ENCODE data around the gene LIN37. TPM values are rescaled to one million over a fixed set of nuclear protein-coding genes. Genes with fewer than 3 reads are reported as not detected.

The LIN37 gene
- total RNA-seq, 1 experiment from 2014 or later: 12.4 TPM

DNA sequence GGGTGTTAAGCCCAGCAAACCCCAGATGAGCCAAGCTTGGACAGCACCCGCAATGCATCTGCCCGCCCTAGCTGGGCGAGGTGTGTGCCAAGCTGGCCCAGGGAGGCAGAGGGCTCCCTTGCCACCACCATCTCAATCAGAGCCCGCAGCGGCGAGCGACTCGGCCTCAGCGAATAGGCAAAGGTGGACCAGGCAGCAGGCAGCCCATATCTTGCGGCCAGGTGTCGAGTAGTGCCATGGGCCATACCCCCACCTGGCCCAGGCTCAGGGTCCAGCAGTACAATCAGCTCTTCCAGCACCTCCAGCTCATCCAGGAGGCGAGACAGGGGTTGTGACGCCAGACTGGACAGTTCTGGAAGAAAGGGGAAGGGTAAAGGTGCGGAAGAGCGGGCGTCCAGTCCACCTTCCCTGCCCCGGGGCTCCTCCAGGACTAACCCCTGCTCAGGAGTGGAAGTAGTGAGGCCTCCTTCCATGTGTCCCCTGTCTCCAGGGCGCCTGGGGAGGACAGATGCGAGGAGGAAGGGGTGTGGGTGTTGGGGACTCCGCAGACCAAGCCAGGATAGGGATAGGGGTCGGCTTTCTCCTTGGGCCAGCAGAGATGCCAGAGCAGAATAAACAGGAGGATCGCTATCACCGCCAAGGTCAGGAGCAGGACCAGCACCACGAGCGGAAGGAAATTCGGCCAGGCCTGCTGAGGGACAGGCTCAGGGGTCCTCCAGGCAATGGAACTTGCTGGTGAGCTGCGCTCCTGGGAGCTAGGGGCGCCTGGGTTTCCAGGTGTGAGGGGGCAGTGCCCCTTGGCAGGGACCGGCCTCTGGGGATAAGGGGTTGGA is 8.9 kb upstream of the LIN37 start:
- H3K27ac Mint-ChIP-seq (ENCODE audit: unreplicated experiment): peak overlapping the region; percentile 72
- peak overlapping the region; percentile 97 for H3K4me3 Mint-ChIP-seq (ENCODE audit: low read depth, unreplicated experiment)
- CTCF ChIA-PET: interaction anchor here (1.3 to 1.4 kb wide), 2 partner anchors 21 to 80 kb away, joined by 3 read pairs; no protein-coding TSS in a partner anchor
- peaks cover 77% of the 10 kb centered on the region for H3K36me3 Mint-ChIP-seq (ENCODE audit: insufficient read depth, unreplicated experiment)
- TF ChIP-seq CTCF (IDR thresholded peaks at IDR 0.05; ENCODE audit: unreplicated experiment): no peak
- intact Hi-C loops (cut with micrococcal nuclease; ENCODE audit: unreplicated experiment): loop anchor here (10.0 kb wide), 1 partner anchor 195 kb away; the partner anchor contains the start of gene LRFN3
- H3K9me3 Mint-ChIP-seq (ENCODE audit: low read depth, unreplicated experiment): no peaks in the 10 kb centered on the region
- no peak for DNase-seq
- peaks cover 13% of the 10 kb centered on the region for H3K4me1 Mint-ChIP-seq (ENCODE audit: low read depth, unreplicated experiment)
- H3K27me3 Mint-ChIP-seq (ENCODE audit: unreplicated experiment): no peaks in the 10 kb centered on the region
- BruUV-seq (replicated peaks): no TSS peak

DNA sequence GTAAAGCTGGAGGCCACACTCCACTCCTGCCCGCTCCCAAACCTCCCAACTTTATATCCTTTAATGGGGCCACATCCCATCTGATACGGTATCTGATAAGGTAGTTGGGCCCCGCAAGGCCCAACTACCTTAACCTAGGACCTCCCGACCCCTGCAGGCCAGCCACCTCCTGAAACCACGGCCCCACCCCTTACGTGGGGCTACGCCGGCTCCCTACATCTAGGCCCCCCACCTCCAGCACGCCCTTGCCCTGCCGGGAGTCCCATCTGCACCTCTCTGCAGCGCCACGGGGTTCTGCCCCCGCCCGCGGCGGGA is 8.3 kb upstream of the LIN37 start:
- H3K27me3 Mint-ChIP-seq (ENCODE audit: unreplicated experiment): no peaks in the 10 kb centered on the region
- intact Hi-C loops (cut with micrococcal nuclease; ENCODE audit: unreplicated experiment): loop anchor here (10.0 kb wide), 1 partner anchor 195 kb away; the partner anchor contains the start of gene LRFN3
- no peak for TF ChIP-seq CTCF (IDR thresholded peaks at IDR 0.05; ENCODE audit: unreplicated experiment)
- H3K4me3 Mint-ChIP-seq (ENCODE audit: low read depth, unreplicated experiment): peak overlapping the region; percentile 97
- peak overlapping the region; percentile 89 for H3K27ac Mint-ChIP-seq (ENCODE audit: unreplicated experiment)
- H3K4me1 Mint-ChIP-seq (ENCODE audit: low read depth, unreplicated experiment): peaks cover 15% of the 10 kb centered on the region
- no peaks in the 10 kb centered on the region for H3K9me3 Mint-ChIP-seq (ENCODE audit: low read depth, unreplicated experiment)
- DNase-seq: no peak
- CTCF ChIA-PET: interaction anchor here (1.0 to 1.4 kb wide), 3 partner anchors 21 to 92 kb away, joined by 3 to 5 read pairs (median 3); partner anchors contain the start of gene COX6B1
- peaks cover 77% of the 10 kb centered on the region for H3K36me3 Mint-ChIP-seq (ENCODE audit: insufficient read depth, unreplicated experiment)
- BruUV-seq (replicated peaks): no TSS peak

GRCh38 chr19:35740423-35741202 is 7.8 kb upstream of the LIN37 start:
- peak; percentile 99 for DNase-seq
- TF ChIP-seq CTCF (IDR thresholded peaks at IDR 0.05; ENCODE audit: unreplicated experiment): no peak
- intact Hi-C loops (cut with micrococcal nuclease; ENCODE audit: unreplicated experiment): loop anchor here (10.0 kb wide), 1 partner anchor 194 kb away; the partner anchor contains the start of gene LRFN3
- Mint-ChIP-seq H3K4me3 (ENCODE audit: low read depth, unreplicated experiment) (peak overlapping the region; percentile 97), H3K4me1 (ENCODE audit: low read depth, unreplicated experiment) (peaks cover 20% of the 10 kb centered on the region), H3K27ac (ENCODE audit: unreplicated experiment) (peak overlapping the region; percentile 89), H3K27me3 (ENCODE audit: unreplicated experiment) (no peaks in the 10 kb centered on the region), H3K9me3 (ENCODE audit: low read depth, unreplicated experiment) (no peaks in the 10 kb centered on the region), H3K36me3 (ENCODE audit: insufficient read depth, unreplicated experiment) (peaks cover 79% of the 10 kb centered on the region)
- BruUV-seq (replicated peaks): no TSS peak
- CTCF ChIA-PET: interaction anchor here (0.8 to 1.4 kb wide), 4 partner anchors 22 to 139 kb away, joined by 3 to 5 read pairs (median 3); partner anchors contain the start of gene COX6B1

DNA sequence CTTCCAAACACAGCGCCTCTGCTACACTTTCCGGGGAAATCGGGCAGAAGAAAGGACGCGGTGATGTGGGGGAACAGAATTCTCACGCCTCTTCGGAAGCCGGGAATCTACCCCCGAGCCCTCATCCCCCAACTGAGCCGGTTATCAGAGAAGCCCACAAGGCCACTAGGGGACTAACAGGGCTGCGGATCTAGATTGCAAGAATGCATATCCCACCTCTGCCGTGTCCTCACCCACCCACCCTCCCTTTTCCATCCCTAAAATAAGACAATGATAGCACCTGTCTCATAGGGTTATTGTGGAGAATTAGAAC is 7.2 kb upstream of the LIN37 start:
- no peak for DNase-seq
- TF ChIP-seq CTCF (IDR thresholded peaks at IDR 0.05; ENCODE audit: unreplicated experiment): peak; percentile 26
- Mint-ChIP-seq H3K27ac (ENCODE audit: unreplicated experiment) (peak overlapping the region; percentile 89), H3K4me3 (ENCODE audit: low read depth, unreplicated experiment) (peak overlapping the region; percentile 97), H3K9me3 (ENCODE audit: low read depth, unreplicated experiment) (no peaks in the 10 kb centered on the region), H3K27me3 (ENCODE audit: unreplicated experiment) (no peaks in the 10 kb centered on the region), H3K36me3 (ENCODE audit: insufficient read depth, unreplicated experiment) (peaks cover 80% of the 10 kb centered on the region), H3K4me1 (ENCODE audit: low read depth, unreplicated experiment) (peaks cover 25% of the 10 kb centered on the region)
- intact Hi-C loops (cut with micrococcal nuclease; ENCODE audit: unreplicated experiment): loop anchor here (10.0 kb wide), 1 partner anchor 194 kb away; the partner anchor contains the start of gene LRFN3
- CTCF ChIA-PET: interaction anchor here (0.8 to 1.4 kb wide), 4 partner anchors 22 to 139 kb away, joined by 3 to 5 read pairs (median 3); partner anchors contain the start of gene COX6B1
- no TSS peak for BruUV-seq (replicated peaks)
